GM19395 (cell line): ENCODE data around the gene ARIH2.

Source experiments
- ATAC-seq: cut with Tn5 transposase; IDR thresholded peaks from one replicate; pipeline ENCODE4 v1.9.1; 2021; ENCODE audit warnings: mild to moderate bottlenecking, moderate library complexity; ENCODE audit not compliant: unreplicated experiment

Gene ARIH2

GRCh38 chr3:49034650-49035049 is 116.0 kb downstream of the ARIH2 start:
- ATAC-seq, result no peak

- no peak for ATAC-seq
These were observed 116.6 kb downstream of the ARIH2 start for GRCh38 chr3:49035281-49035680.
